HG02840 (cell line): Measurements from ENCODE around the gene CIAO2A.
"Not testable (repeated sequence)": the region's sequence is repeated elsewhere in the genome, so short reads cannot be mapped to it uniquely, and the experiment has no call there.

Experiments
- ATAC-seq: cut with Tn5 transposase; IDR thresholded peaks from one replicate; pipeline ENCODE4 v1.9.1; 2021; ENCODE audit warnings: mild to moderate bottlenecking, moderate library complexity, moderate number of reproducible peaks; ENCODE audit not compliant: unreplicated experiment, low FRiP score

The CIAO2A gene

GRCh38 chr15:64072812-64073211 is 20.8 kb downstream of the CIAO2A start:
- ATAC-seq, result no peak

DNA sequence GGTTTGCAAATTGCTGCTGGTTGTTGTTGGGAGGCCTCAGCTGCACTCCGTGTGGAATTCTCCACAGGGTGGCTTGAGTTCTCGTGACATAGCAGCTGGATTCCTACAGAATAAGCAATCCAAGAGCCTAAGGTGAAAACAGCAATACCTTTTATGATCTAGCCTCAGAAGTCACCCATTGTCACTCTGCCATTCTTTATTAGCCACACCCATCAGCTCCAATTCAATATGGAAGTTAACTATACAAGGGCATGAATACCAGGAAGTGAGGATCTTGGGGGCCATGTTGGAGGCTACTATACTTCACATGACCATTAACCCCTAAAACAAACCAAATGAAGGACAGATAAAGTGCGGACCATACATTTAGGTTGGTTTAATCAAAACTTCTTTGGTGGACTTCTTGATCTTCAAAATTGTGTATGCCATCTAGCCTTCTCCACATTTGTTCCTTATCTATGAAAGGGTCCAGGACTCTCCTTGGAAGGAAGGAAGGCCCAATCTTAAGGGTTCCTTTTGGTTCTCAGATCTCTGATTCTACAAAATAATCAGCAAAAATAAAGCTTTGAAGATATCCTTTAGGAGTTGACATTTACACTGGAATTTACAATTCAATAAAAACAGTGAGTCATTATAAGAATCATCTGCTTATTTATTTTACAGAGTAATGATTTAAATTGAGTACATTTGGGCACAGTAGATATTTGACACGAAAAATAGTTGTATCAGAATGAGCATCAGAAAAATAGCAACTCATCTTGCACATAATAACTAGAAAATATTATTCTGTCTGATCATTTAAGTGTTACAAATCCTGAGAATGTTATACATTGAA is 21.5 kb downstream of the CIAO2A start:
- no peak for ATAC-seq

DNA sequence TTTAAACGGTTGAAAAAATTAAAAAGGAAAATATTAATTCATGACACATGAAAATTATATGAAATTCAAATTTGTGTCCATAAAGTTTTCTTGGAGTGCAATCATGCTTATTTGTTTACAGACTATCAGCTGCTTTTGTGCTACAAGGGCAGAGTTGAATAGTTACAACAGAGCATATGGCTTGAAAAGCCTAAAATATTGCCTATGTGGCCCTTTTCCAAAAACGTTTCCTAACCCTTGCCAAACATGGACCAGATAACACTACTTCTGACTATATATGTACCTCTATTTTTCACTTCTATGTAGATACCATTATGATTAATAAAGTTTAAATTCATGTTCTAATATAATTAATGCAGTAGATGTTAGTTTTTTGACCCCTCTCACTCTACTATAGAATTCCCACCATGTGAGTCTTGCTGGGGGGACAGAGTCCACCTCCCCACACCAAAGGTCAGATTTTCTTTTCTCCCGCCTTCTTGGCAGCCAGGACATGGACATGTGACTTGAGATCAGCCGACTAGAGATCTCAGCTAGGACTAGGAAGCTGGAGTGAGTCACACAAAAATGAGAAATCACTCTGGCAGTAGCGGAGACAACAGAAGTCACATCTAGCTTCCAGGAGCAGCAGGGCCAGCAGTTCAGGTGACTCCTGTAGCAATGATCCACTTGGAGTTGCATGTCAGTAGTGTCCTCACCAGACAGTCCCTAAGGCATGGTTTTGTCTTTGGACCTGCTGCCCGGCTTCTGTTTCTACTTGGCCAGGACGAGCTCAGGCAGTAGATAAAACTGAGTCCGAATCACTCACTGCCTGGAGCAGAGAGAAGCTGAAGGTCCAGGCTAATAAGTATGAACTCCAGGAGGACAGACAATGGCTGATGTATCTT is 22.4 kb downstream of the CIAO2A start:
- no peak for ATAC-seq

- no peak for ATAC-seq
Measured at GRCh38 chr15:64070106-64070505, 23.5 kb downstream of the CIAO2A start.

GRCh38 chr15:64068133-64068532 is 25.5 kb downstream of the CIAO2A start:
- no peak for ATAC-seq

GRCh38 chr15:64067564-64068030 is 26.0 kb downstream of the CIAO2A start:
- no peak for ATAC-seq

DNA sequence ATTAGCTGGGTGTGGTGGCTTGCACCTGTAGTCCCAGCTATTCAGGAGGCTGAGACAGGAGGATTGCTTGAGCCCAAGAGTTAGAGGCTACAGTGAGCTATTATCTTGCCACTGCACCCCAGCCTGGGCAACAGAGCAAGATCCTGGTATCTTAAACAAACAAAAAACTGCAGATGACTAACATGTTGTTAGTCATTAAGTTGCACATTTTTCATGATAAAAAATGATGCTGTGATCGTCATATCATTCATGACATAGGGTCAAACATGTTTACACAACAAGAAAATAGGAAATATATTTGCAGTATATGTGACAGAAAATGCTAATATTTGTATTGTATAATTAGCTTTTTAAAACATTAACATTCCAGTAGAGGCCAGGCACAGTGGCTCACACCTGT is 27.2 kb downstream of the CIAO2A start:
- ATAC-seq, result no peak

DNA sequence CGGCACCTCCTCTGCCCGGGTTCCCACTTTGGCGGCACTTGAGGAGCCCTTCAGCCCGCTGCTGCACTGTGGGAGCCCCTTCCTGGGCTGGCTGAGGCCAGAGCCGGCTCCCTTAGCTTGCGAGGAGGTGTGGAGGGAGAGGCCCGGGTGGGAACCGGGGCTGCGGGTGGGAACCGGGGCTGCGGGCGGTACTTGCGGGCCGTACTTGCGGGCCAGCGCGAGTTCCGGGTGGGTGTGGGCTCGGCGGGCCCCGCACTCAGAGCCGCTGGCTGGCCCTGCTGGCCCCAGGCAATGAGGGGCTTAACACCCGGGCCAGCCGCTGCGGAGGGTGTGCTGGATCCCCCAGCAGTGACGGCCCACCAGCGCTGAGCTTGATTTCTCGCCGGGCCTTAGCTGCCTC is 32.9 kb downstream of the CIAO2A start:
- ATAC-seq, result no peak

DNA sequence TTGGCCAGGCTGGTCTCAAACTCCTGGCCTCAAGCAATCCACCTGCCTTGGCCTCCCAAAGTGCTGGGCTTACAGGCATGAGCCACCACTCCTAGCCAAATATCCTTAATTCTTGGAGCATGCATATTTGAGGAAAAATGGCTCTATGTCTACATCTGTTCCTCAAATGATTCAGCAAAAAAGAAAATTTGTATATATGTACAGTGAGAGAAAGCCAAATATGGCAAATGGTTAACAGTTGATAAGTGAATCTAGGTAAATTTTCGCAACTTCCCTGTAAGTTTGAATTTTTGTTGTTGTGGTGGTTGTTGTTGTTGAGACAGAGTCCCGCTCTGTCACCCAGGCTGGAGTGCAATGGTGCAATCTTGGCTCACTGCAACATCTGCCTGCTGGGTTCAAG is 34.5 kb downstream of the CIAO2A start:
- ATAC-seq, result not testable (repeated sequence)

DNA sequence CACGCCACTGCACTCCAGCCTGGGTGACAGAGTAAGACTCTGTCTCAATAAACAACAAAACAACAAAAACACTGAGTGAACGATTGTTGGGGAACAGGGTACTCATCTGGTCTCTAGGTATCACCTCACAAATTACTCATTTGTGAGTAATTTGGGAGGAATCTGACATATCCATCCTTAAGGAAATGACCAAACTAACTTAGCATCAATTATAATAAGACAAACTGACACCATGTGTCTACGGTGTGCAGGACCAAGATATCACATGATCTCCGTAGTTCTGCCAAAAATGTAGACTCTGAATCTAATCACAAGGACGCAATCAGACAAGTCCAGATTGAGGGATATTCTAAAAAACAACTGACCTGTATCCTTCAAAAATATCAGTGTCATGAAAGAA is 35.4 kb downstream of the CIAO2A start:
- ATAC-seq, result no peak

- ATAC-seq, result not testable (repeated sequence)
Measured at GRCh38 chr15:64053674-64054073, 40.0 kb downstream of the CIAO2A start.

DNA sequence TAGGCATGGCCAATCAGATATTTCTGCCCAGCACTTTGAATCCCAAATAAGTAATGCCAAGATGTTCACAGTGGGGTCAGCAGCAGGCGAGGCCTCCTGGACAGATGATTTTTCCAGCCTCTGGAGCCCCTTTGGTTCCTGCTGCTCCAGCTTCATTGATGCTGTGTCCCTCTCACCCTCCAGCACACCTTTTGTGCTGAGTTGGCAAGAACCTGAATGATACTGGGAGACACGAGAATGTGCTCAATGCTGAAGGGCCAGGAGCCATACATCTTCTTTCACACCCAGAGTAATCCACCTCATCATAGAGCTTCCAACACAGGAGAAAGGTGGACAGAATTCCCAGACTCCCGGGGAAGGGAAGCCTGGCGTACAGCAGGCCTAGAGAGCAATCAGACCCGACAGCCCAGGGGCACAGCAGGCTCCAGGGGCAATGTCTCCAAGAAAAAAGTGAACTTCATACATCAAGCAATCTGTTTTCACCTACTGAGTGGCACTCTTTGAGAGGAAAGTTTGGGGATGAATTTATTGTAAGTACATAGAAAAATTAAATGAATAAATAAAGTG is 40.6 kb downstream of the CIAO2A start:
- ATAC-seq, result no peak

- ATAC-seq, result no peak
Measured at GRCh38 chr15:64051407-64052259, 42.0 kb downstream of the CIAO2A start.

DNA sequence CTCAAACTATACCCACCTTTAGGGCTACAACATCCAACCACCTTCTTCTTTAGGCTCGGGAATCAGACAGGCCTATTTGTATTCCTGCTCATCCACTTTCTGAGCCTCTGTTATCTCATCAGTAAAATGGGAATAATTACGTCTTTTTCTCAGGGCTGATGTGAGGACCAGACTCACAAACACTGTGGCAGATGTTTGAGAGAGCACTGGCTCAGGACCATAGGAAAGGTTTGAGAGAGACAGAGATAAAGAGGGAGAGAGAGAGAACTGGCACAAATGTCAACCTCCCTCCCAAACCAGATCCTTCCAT is 42.6 kb downstream of the CIAO2A start:
- ATAC-seq, result no peak

DNA sequence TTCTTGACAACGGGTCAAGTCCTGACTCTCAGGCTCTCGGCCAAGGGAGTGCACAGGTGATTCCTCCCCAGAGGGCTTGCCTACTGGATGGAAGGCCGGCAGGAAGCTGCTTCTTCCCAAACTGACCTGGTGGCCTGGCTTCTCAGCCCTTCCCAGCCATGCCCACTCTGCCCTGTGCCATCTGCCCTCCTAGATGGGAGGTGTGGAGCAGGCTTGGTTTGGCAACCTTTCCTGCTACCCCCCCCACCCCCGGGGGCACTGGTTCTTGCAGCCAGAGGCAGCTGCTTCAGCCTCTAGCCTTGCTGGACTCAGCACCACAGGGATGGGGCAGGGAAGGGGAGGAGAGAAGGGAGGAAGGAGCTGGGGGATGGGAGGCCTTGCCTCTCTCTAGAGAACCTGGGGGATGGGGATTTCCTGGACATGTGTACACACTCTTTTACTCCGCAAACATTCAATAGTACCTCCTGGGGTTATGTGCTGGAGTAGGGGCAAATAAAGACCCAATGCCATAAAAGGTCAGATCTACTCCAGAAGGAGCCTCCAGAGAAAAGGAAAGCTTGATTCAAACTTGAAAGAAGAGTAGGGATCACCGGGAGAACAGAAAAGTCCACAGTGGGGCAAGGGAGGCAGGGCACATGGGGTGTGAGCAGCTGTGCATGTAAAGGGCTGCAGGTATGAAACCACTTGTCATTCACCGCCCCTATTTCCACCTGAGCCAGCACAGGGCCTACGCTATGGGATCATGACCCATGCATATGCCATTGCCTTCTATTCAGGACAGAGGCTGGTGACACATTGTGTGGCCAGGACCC is 43.2 kb downstream of the CIAO2A start:
- ATAC-seq, result no peak

DNA sequence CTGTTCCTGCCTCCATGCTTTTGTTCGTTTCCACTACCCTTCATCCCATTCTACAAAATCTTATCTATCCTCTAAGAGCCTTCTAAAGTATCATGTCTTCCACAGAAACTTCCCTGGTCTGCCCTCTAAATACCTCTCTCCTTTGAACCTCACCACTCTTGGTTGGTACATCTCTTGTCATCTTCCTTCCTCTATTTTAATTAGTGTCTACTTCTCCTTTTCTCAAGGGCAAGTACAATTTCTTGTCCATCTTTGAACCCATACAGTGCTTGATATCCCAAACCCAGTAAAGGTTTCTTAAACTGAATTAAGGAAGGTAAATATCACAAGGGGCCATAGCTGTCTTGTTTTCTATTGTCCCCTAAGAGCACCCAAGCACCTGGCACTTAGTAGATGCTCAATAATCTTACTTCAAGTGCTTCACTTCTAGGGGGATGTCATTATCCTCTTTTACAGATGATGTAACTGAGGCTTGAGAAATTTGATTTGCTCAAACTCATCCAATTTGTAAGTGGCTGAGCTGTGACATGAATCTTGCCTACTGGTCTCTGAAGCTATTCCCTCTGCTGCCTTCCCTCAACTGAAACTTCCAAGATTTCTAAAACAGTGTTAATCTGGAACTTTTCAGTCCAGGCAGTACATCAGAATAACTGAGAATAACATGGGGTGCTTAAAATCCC is 44.7 kb downstream of the CIAO2A start:
- no peak for ATAC-seq

GRCh38 chr15:64046421-64047153 is 47.1 kb downstream of the CIAO2A start, which contains the start of gene DAPK2:
TSS of gene DAPK2 (minus strand) at chr15:64046485. CDS start at chr15:64040261, 6,224 bp downstream.
- ATAC-seq, result no peak

GRCh38 chr15:64045774-64046420 is 47.7 kb downstream of the CIAO2A start:
- no peak for ATAC-seq
